DND-41 (cell line): ENCODE data around the gene STARD8.

Experiments used
- ATAC-seq: fragments of 200-7000 bp; cut with Tn5 transposase; 3 replicates; pipeline ENCODE4 v1.9.1; 2021; ENCODE audit warnings: low read depth; ENCODE audit not compliant: insufficient read depth
- DNase-seq: peaks from one replicate; pipeline ENCODE4 v3.0.0-alpha.2; 2020
- H2AFZ ChIP-seq: 2 replicates; pipeline ENCODE4 v1.6.0; 2012; ENCODE audit warnings: low read depth, low read length
- H3K27ac ChIP-seq: 2 replicates; pipeline ENCODE4 v1.5.1; 2012; ENCODE audit warnings: low read length, inconsistent platforms
- H3K27me3 ChIP-seq: fragments of 200-600 bp; sonication (generic); 2 replicates; pipeline ENCODE4 v1.6.0; 2012; ENCODE audit warnings: low read length, mild to moderate bottlenecking, inconsistent platforms; ENCODE audit not compliant: insufficient read depth, poor library complexity
- H3K36me3 ChIP-seq: 2 replicates; pipeline ENCODE4 v1.5.1; 2012; ENCODE audit warnings: low read length, inconsistent platforms; ENCODE audit not compliant: insufficient read depth
- H3K4me1 ChIP-seq: 2 replicates; pipeline ENCODE4 v1.5.1; 2012; ENCODE audit warnings: mild to moderate bottlenecking, low read length; ENCODE audit not compliant: insufficient read depth
- H3K4me2 ChIP-seq: 2 replicates; pipeline ENCODE4 v1.6.0; 2012; ENCODE audit warnings: mild to moderate bottlenecking, moderate library complexity, low read length, inconsistent platforms; ENCODE audit not compliant: insufficient read depth
- H3K4me3 ChIP-seq, 2 experiments: fragments of 200-600 bp in 1 of 2; shearing (Covaris generic) in 1 of 2; 2 replicates each; pipeline ENCODE4 v1.5.1; 2012 to 2016; ENCODE audit warnings: inconsistent platforms in 2 of 2, low read length in 2 of 2, mild to moderate bottlenecking in 2 of 2, low read depth in 1 of 2, moderate library complexity in 1 of 2
- H3K79me2 ChIP-seq: 2 replicates; pipeline ENCODE4 v1.6.0; 2012; ENCODE audit warnings: low read length, inconsistent platforms; ENCODE audit not compliant: insufficient read depth
- H3K9ac ChIP-seq: 2 replicates; pipeline ENCODE4 v1.6.0; 2012; ENCODE audit warnings: low read depth, mild to moderate bottlenecking, inconsistent platforms, low read length, moderate library complexity
- H3K9me3 ChIP-seq: 2 replicates; pipeline ENCODE4 v1.5.1; 2012; ENCODE audit warnings: low read length, moderate library complexity, mild to moderate bottlenecking, inconsistent platforms; ENCODE audit not compliant: insufficient read depth, severe bottlenecking
- H4K20me1 ChIP-seq: 2 replicates; pipeline ENCODE4 v1.6.0; 2012; ENCODE audit warnings: low read length; ENCODE audit not compliant: insufficient read depth
- CTCF ChIP-seq: IDR thresholded peaks from 2 replicates; pipeline ENCODE4 v1.5.1; 2012; ENCODE audit warnings: borderline replicate concordance, low read length, moderate library complexity, mild to moderate bottlenecking; ENCODE audit not compliant: poor library complexity, severe bottlenecking; ENCODE audit errors: extremely low read depth
- EZH2 ChIP-seq: IDR thresholded peaks from 3 replicates; pipeline ENCODE4 v1.6.1; 2012; ENCODE audit warnings: borderline replicate concordance, low read depth, mild to moderate bottlenecking, moderate library complexity, low read length, inconsistent platforms; ENCODE audit not compliant: severe bottlenecking

Gene STARD8

GRCh38 chrX:68720851-68721250 is 73.4 kb downstream of the STARD8 start:
- Histone ChIP-seq H3K4me1 (no peaks in the 10 kb centered on the region), H3K27ac (no peak overlapping the region), H3K4me2 (no peak overlapping the region), H4K20me1 (no peaks in the 10 kb centered on the region), H3K4me3 (no peak overlapping the region), H3K27me3 (no peaks in the 10 kb centered on the region), H2AFZ (no peak overlapping the region), H3K79me2 (no peaks in the 10 kb centered on the region), H3K36me3 (no peaks in the 10 kb centered on the region), H3K9me3 (no peaks in the 10 kb centered on the region), H3K9ac (no peak overlapping the region)
- DNase-seq (no peak), ATAC-seq (no peak)
- TF ChIP-seq EZH2 (no peak), CTCF (no peak)

- DNase-seq (no peak), ATAC-seq (no peak)
- Histone ChIP-seq H3K79me2 (no peaks in the 10 kb centered on the region), H3K36me3 (no peaks in the 10 kb centered on the region), H2AFZ (no peak overlapping the region), H3K4me3 (no peak overlapping the region), H3K9ac (no peak overlapping the region), H3K4me1 (no peaks in the 10 kb centered on the region), H3K9me3 (no peaks in the 10 kb centered on the region), H3K27me3 (no peaks in the 10 kb centered on the region), H3K27ac (no peak overlapping the region), H4K20me1 (no peaks in the 10 kb centered on the region), H3K4me2 (no peak overlapping the region)
- no peak for TF ChIP-seq EZH2
- no peak for TF ChIP-seq CTCF
Measured at GRCh38 chrX:68721546-68721945, 74.1 kb downstream of the STARD8 start.

- Histone ChIP-seq H3K9me3 (no peaks in the 10 kb centered on the region), H2AFZ (no peak overlapping the region), H3K4me2 (no peak overlapping the region), H3K27ac (no peak overlapping the region), H3K9ac (no peak overlapping the region), H3K4me1 (no peaks in the 10 kb centered on the region), H3K79me2 (no peaks in the 10 kb centered on the region), H3K4me3 (no peak overlapping the region), H3K36me3 (no peaks in the 10 kb centered on the region), H3K27me3 (no peaks in the 10 kb centered on the region), H4K20me1 (no peaks in the 10 kb centered on the region)
- DNase-seq (no peak), ATAC-seq (no peak)
- TF ChIP-seq EZH2 (no peak), CTCF (no peak)
Measured at GRCh38 chrX:68721991-68722860, 74.8 kb downstream of the STARD8 start.
